Caco-2 (cell line): ENCODE data around the gene NCOA6. TPM values are rescaled to one million over a fixed set of nuclear protein-coding genes. Genes with fewer than 3 reads are reported as not detected.

Source experiments
- BruUV-seq: library from RNA; stranded (reverse); fragments of 400-500 nt; replicated peaks from 2 replicates; lab custom pipeline; 2021; lab: Mats Ljungman, UMichigan
- CTCF ChIA-PET: fragments of 300-600 bp; sonication (Branson Sonifier 250); formaldehyde crosslinking; loops from one replicate; lab custom pipeline; 2022; ENCODE audit warnings: antibody characterized with exemption; lab: Charles Lee
- POLR2A ChIA-PET: fragments of 300-600 bp; sonication (Branson Sonifier 250); formaldehyde crosslinking; loops from one replicate; lab custom pipeline; 2022; ENCODE audit warnings: antibody characterized with exemption; lab: Charles Lee
- DNase-seq, 2 experiments: peaks; one replicate each; pipeline versions ENCODE4 v3.0.0 to v3.0.0-alpha.2; 2020 to 2022
- H3K27me3 ChIP-seq: replicated peaks from 2 replicates; pipeline ENCODE4 v1.6.0; 2011; ENCODE audit warnings: low read length; ENCODE audit not compliant: control insufficient read depth, insufficient read depth
- H3K36me3 ChIP-seq: 2 replicates; pipeline ENCODE4 v1.5.1; 2011; ENCODE audit warnings: low read length; ENCODE audit not compliant: control insufficient read depth, insufficient read depth
- H3K4me1 ChIP-seq: fragments of 250-450 bp; sonication (Bioruptor Pico); 2 replicates; pipeline ENCODE4 v1.5.1; 2020; ENCODE audit warnings: mild to moderate bottlenecking
- H3K4me3 ChIP-seq: 2 replicates; pipeline ENCODE4 v1.5.1; 2011; ENCODE audit warnings: low read depth, mild to moderate bottlenecking, control low read depth, low read length
- H3K9me3 ChIP-seq: fragments of 250-450 bp; sonication (Bioruptor Pico); 2 replicates; pipeline ENCODE4 v1.5.1; 2020; ENCODE audit warnings: mild to moderate bottlenecking, moderate library complexity
- H3K27ac Mint-ChIP-seq: one replicate; pipeline ENCODE4 v1.8.0; 2022; ENCODE audit warnings: mixed read lengths; ENCODE audit not compliant: unreplicated experiment
- H3K27me3 Mint-ChIP-seq: one replicate; pipeline ENCODE4 v1.8.0; 2022; ENCODE audit warnings: mixed read lengths; ENCODE audit not compliant: insufficient read depth, unreplicated experiment
- H3K36me3 Mint-ChIP-seq: one replicate; pipeline ENCODE4 v1.8.0; 2022; ENCODE audit warnings: mild to moderate bottlenecking, mixed read lengths; ENCODE audit not compliant: insufficient read depth, unreplicated experiment
- H3K4me1 Mint-ChIP-seq: one replicate; pipeline ENCODE4 v1.8.0; 2022; ENCODE audit warnings: low read depth, mixed read lengths; ENCODE audit not compliant: unreplicated experiment
- H3K4me3 Mint-ChIP-seq: one replicate; pipeline ENCODE4 v1.8.0; 2022; ENCODE audit warnings: mild to moderate bottlenecking, moderate library complexity, mixed read lengths; ENCODE audit not compliant: unreplicated experiment
- H3K9me3 Mint-ChIP-seq: one replicate; pipeline ENCODE4 v1.8.0; 2022; ENCODE audit warnings: mixed read lengths; ENCODE audit not compliant: unreplicated experiment
- intact Hi-C: fragments of 100-400 bp; cut with micrococcal nuclease; formaldehyde crosslinking; loops from one replicate; pipeline ENCODE4 v1.10.0; 2022; ENCODE audit not compliant: unreplicated experiment
- total RNA-seq: library from RNA; stranded (reverse); gene quantifications from 2 replicates; pipeline ENCODE4 v1.2.3, GENCODE V29; 2022
- TF ChIP-seq, protein P1 (sequence below), 2 experiments: fragments of 200-600 bp in 1 of 2; IDR thresholded peaks; 1 replicate in 1 of 2; 2 replicates in 1 of 2; pipeline versions ENCODE4 v1.5.1 to v1.8.0; 2011 to 2022; ENCODE audit warnings: antibody characterized with exemption in 1 of 2, control low read depth in 1 of 2, inconsistent platforms in 1 of 2, low read depth in 1 of 2, low read length in 1 of 2, mild to moderate bottlenecking in 1 of 2, moderate library complexity in 1 of 2; ENCODE audit not compliant: insufficient read depth in 1 of 2, severe bottlenecking in 1 of 2, unreplicated experiment in 1 of 2

Gene NCOA6
- total RNA-seq, 1 experiment from 2014 or later = 65.1 TPM

DNA sequence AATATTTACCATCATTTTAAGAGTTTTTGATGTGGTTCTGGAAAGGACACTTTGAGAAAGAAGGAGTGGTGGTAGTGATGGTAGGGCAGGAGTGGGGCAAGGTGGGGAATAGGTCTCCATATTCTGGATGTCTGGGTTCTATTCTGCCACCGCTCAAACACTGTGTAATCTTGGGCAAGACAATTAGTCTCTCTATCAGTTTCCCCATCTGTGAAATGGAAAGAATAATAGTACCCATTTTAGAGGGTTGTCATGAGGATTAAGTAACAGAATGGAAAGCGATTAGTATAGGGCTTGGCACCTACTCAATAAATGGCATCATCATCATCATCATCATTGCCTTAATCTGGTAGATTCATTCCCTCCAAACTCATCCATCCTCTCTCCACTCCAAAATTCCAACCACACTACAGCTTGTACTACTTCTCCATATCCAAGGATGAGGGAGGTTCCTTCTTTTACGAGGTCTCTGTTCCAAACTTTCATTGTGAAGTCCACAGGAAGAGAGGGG, 48.2 kb upstream of the NCOA6 start:
- no peak for DNase-seq
- Histone ChIP-seq H3K27me3 (no peaks in the 10 kb centered on the region), H3K4me3 (no peak overlapping the region), H3K4me1 (peaks cover 33% of the 10 kb centered on the region), H3K9me3 (no peaks in the 10 kb centered on the region), H3K36me3 (no peaks in the 10 kb centered on the region)
- H3K27me3 Mint-ChIP-seq = no peaks in the 10 kb centered on the region
- no TSS peak for BruUV-seq
- H3K4me3 Mint-ChIP-seq = peak overlapping the region; percentile 86
- TF ChIP-seq, protein P1, sequence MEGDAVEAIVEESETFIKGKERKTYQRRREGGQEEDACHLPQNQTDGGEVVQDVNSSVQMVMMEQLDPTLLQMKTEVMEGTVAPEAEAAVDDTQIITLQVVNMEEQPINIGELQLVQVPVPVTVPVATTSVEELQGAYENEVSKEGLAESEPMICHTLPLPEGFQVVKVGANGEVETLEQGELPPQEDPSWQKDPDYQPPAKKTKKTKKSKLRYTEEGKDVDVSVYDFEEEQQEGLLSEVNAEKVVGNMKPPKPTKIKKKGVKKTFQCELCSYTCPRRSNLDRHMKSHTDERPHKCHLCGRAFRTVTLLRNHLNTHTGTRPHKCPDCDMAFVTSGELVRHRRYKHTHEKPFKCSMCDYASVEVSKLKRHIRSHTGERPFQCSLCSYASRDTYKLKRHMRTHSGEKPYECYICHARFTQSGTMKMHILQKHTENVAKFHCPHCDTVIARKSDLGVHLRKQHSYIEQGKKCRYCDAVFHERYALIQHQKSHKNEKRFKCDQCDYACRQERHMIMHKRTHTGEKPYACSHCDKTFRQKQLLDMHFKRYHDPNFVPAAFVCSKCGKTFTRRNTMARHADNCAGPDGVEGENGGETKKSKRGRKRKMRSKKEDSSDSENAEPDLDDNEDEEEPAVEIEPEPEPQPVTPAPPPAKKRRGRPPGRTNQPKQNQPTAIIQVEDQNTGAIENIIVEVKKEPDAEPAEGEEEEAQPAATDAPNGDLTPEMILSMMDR (IDR thresholded peaks at IDR 0.05; ENCODE audit: insufficient read depth in 1 of 2, low read depth in 1 of 2, low read length in 1 of 2, severe bottlenecking in 1 of 2, unreplicated experiment in 1 of 2) = no peak
- intact Hi-C loops = loop anchor here (1.0 to 5.0 kb wide), 3 partner anchors 39 to 129 kb away; no protein-coding TSS in a partner anchor
- POLR2A ChIA-PET = interaction anchor here (1.1 to 4.0 kb wide), 2 partner anchors 81 to 219 kb away, joined by 3 to 86 read pairs; partner anchors contain the start of genes GSS and MYH7B
- H3K9me3 Mint-ChIP-seq = no peaks in the 10 kb centered on the region
- H3K27ac Mint-ChIP-seq = peak overlapping the region; percentile 60
- H3K4me1 Mint-ChIP-seq = peaks cover 48% of the 10 kb centered on the region
- CTCF ChIA-PET = interaction anchor here (0.6 to 7.1 kb wide), 46 partner anchors 10 to 868 kb away, joined by 3 to 331 read pairs (median 4); partner anchors contain the start of genes EDEM2, GSS, MYH7B and NCOA6
- H3K36me3 Mint-ChIP-seq = peaks cover 22% of the 10 kb centered on the region

DNA sequence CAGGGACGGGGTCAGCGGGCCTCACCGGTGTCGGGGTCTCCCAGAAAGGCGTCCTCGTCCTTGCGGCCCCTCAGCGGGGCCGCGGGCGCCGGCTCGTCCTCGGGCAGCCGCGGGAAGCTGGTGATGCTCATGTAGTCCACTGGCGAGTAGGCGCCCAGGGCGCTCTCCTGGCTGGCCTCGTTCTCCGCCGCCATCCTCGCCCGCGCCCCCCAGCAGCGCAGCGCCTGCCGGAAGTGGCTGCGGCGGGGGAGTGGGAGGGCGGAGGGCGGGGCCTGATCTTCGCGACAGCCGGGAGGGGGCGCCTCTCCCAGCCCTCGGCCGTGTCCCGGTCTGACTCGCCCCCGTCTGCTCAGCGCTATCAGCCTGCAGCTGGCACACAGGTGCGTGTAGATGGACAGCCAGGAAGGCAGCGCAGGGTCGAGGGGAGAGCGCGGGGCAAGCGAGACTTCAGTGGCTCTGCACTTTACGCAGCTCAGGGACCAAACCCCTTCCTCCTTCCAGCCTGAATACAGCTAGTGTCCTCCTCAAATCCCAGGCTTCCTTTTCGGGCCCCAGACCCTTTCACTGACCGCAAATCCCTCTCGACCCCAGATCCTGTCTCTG, 47.3 kb upstream of the NCOA6 start, which contains the start of gene GGT7:
GGT7 (minus strand) TSS at position 235 of the 603 bp plus-strand sequence; CDS start at position 194, 41 bp downstream.
- no peaks in the 10 kb centered on the region for H3K27me3 ChIP-seq
- POLR2A ChIA-PET = interaction anchor here (0.8 to 1.0 kb wide), 2 partner anchors 83 to 391 kb away, joined by 3 to 11 read pairs; partner anchors contain the start of genes GSS and MYH7B
- H3K4me3 ChIP-seq = peak within 1 kb of the TSS; percentile 80
- DNase-seq = peak; percentile 94 to 98
- H3K4me1 ChIP-seq = peaks cover 33% of the 10 kb centered on the region
- H3K27me3 Mint-ChIP-seq = no peaks in the 10 kb centered on the region
- no peaks in the 10 kb centered on the region for H3K9me3 ChIP-seq
- BruUV-seq = no TSS peak
- no peaks in the 10 kb centered on the region for H3K9me3 Mint-ChIP-seq
- H3K4me1 Mint-ChIP-seq = peaks cover 48% of the 10 kb centered on the region
- no peaks in the 10 kb centered on the region for H3K36me3 ChIP-seq
- intact Hi-C loops = loop anchor here (5.0 kb wide), 1 partner anchor 130 kb away; no protein-coding TSS in a partner anchor
- CTCF ChIA-PET = interaction anchor here (0.6 to 7.1 kb wide), 15 partner anchors 14 to 392 kb away, joined by 3 to 331 read pairs (median 3); partner anchors contain the start of genes GSS and MYH7B
- H3K36me3 Mint-ChIP-seq = peaks cover 22% of the 10 kb centered on the region
- TF ChIP-seq, protein P1 (IDR thresholded peaks at IDR 0.05; ENCODE audit: insufficient read depth in 1 of 2, low read depth in 1 of 2, low read length in 1 of 2, severe bottlenecking in 1 of 2, unreplicated experiment in 1 of 2) = peak; percentile 95 to 96
- peak within 1 kb of the TSS; percentile 86 for H3K4me3 Mint-ChIP-seq
- peak within 1 kb of the TSS; percentile 60 for H3K27ac Mint-ChIP-seq

DNA sequence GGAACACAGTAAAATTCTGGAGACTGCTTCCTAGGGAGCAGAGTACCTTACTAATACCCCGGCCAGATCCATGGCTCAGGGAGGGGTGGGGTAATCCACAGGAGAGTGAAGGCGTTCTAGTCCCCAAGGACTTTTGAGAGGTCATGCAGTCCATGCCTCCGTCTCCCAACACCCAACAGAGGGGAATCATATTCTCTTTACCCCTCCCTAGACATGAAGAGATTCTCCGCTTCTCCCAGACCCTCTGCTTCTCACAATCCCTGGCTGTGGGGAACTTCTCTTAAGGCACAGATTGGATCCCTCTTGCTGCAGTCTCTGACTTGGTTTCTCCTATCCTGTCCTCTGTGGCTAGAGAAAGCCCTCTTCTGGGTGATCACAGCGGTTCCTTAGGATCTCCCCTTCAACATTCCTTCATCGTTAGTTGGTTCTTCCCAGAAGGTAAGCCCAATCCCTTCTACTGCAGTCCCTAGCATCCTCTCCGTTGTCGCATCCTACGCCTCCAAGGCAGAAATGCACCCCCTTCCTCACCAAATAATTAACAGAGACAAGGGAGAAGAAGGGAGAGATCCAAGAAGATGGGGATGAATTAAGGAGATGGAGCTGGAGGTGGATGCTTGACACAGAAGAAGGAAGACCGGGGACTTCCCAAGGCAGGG, 46.6 kb upstream of the NCOA6 start:
- Histone ChIP-seq H3K27me3 (no peaks in the 10 kb centered on the region), H3K4me3 (peak overlapping the region; percentile 80), H3K9me3 (no peaks in the 10 kb centered on the region), H3K36me3 (no peaks in the 10 kb centered on the region), H3K4me1 (peaks cover 33% of the 10 kb centered on the region)
- Mint-ChIP-seq H3K36me3 (peaks cover 22% of the 10 kb centered on the region), H3K27me3 (no peaks in the 10 kb centered on the region), H3K9me3 (no peaks in the 10 kb centered on the region), H3K27ac (peak overlapping the region; percentile 5), H3K4me1 (peaks cover 48% of the 10 kb centered on the region), H3K4me3 (peak overlapping the region; percentile 86)
- no peak for DNase-seq
- ChIA-PET POLR2A (interaction anchor here (1.0 kb wide), 1 partner anchor 84 kb away, joined by 11 read pairs; the partner anchor contains the start of genes GSS and MYH7B), CTCF (interaction anchor here (0.6 to 7.1 kb wide), 11 partner anchors 15 to 440 kb away, joined by 3 to 331 read pairs (median 3); partner anchors contain the start of genes GSS and MYH7B)
- intact Hi-C loops = loop anchor here (5.0 kb wide), 1 partner anchor 130 kb away; no protein-coding TSS in a partner anchor
- TF ChIP-seq, protein P1 (IDR thresholded peaks at IDR 0.05; ENCODE audit: insufficient read depth in 1 of 2, low read depth in 1 of 2, low read length in 1 of 2, severe bottlenecking in 1 of 2, unreplicated experiment in 1 of 2) = no peak
- BruUV-seq = TSS peak; percentile 24
